DND-41 (cell line): ENCODE results near the gene EIPR1.

Experiments used
- ATAC-seq: fragments of 200-7000 bp; cut with Tn5 transposase; 3 replicates; pipeline ENCODE4 v1.9.1; 2021; ENCODE audit warnings: low read depth; ENCODE audit not compliant: insufficient read depth
- DNase-seq: peaks from one replicate; pipeline ENCODE4 v3.0.0-alpha.2; 2020
- H2AFZ ChIP-seq: 2 replicates; pipeline ENCODE4 v1.6.0; 2012; ENCODE audit warnings: low read depth, low read length
- H3K27ac ChIP-seq: 2 replicates; pipeline ENCODE4 v1.5.1; 2012; ENCODE audit warnings: low read length, inconsistent platforms
- H3K27me3 ChIP-seq: fragments of 200-600 bp; sonication (generic); 2 replicates; pipeline ENCODE4 v1.6.0; 2012; ENCODE audit warnings: low read length, mild to moderate bottlenecking, inconsistent platforms; ENCODE audit not compliant: insufficient read depth, poor library complexity
- H3K36me3 ChIP-seq: 2 replicates; pipeline ENCODE4 v1.5.1; 2012; ENCODE audit warnings: low read length, inconsistent platforms; ENCODE audit not compliant: insufficient read depth
- H3K4me1 ChIP-seq: 2 replicates; pipeline ENCODE4 v1.5.1; 2012; ENCODE audit warnings: mild to moderate bottlenecking, low read length; ENCODE audit not compliant: insufficient read depth
- H3K4me2 ChIP-seq: 2 replicates; pipeline ENCODE4 v1.6.0; 2012; ENCODE audit warnings: mild to moderate bottlenecking, moderate library complexity, low read length, inconsistent platforms; ENCODE audit not compliant: insufficient read depth
- H3K4me3 ChIP-seq, 2 experiments: fragments of 200-600 bp in 1 of 2; shearing (Covaris generic) in 1 of 2; 2 replicates each; pipeline ENCODE4 v1.5.1; 2012 to 2016; ENCODE audit warnings: inconsistent platforms in 2 of 2, low read length in 2 of 2, mild to moderate bottlenecking in 2 of 2, low read depth in 1 of 2, moderate library complexity in 1 of 2
- H3K79me2 ChIP-seq: 2 replicates; pipeline ENCODE4 v1.6.0; 2012; ENCODE audit warnings: low read length, inconsistent platforms; ENCODE audit not compliant: insufficient read depth
- H3K9ac ChIP-seq: 2 replicates; pipeline ENCODE4 v1.6.0; 2012; ENCODE audit warnings: low read depth, mild to moderate bottlenecking, inconsistent platforms, low read length, moderate library complexity
- H3K9me3 ChIP-seq: 2 replicates; pipeline ENCODE4 v1.5.1; 2012; ENCODE audit warnings: low read length, moderate library complexity, mild to moderate bottlenecking, inconsistent platforms; ENCODE audit not compliant: insufficient read depth, severe bottlenecking
- H4K20me1 ChIP-seq: 2 replicates; pipeline ENCODE4 v1.6.0; 2012; ENCODE audit warnings: low read length; ENCODE audit not compliant: insufficient read depth
- EZH2 ChIP-seq: IDR thresholded peaks from 3 replicates; pipeline ENCODE4 v1.6.1; 2012; ENCODE audit warnings: borderline replicate concordance, low read depth, mild to moderate bottlenecking, moderate library complexity, low read length, inconsistent platforms; ENCODE audit not compliant: severe bottlenecking
- TF ChIP-seq, protein P1 (sequence below): IDR thresholded peaks from 2 replicates; pipeline ENCODE4 v1.5.1; 2012; ENCODE audit warnings: borderline replicate concordance, low read length, moderate library complexity, mild to moderate bottlenecking; ENCODE audit not compliant: poor library complexity, severe bottlenecking; ENCODE audit errors: extremely low read depth

The EIPR1 gene

DNA sequence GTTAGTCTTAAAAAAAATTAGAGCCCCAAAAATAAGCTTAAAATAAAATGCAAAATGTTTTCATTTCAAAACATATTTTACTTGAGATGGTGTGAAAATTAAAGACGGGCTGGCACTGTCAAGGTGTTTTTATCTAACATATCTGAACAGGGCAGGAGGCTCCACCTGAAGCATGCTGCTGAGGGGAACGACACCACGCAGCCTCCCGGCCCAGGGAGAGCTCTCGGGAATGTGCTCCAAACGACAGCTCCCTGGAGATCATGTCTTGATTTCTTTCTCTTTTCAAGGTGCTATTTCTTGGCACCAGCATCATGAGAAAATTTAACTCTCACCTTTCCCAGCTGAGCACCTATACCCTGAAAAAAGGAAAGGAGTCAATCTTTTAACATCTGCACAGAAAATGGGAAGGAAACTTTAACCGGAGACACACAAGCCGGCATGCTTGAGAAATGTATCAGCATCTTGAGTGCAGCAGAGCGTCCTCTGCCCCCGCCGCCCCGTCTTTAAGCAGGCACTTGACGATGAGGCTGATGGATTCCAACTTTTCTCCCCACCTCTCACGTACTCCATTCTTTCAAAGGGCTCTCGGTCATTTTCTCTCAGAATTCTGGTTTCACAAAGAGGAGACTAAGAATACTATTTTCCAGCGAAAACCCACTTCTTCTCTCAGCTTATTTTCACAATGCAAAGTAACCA is 56.6 kb downstream of the EIPR1 start:
- ATAC-seq: no peak
- Histone ChIP-seq H3K4me3 (no peak overlapping the region), H2AFZ (no peak overlapping the region), H3K4me1 (no peaks in the 10 kb centered on the region), H3K27ac (no peak overlapping the region), H3K9me3 (no peaks in the 10 kb centered on the region), H3K27me3 (no peaks in the 10 kb centered on the region), H3K9ac (no peak overlapping the region), H3K4me2 (no peak overlapping the region), H3K36me3 (no peaks in the 10 kb centered on the region), H4K20me1 (no peaks in the 10 kb centered on the region), H3K79me2 (no peaks in the 10 kb centered on the region)
- TF ChIP-seq, protein P1, sequence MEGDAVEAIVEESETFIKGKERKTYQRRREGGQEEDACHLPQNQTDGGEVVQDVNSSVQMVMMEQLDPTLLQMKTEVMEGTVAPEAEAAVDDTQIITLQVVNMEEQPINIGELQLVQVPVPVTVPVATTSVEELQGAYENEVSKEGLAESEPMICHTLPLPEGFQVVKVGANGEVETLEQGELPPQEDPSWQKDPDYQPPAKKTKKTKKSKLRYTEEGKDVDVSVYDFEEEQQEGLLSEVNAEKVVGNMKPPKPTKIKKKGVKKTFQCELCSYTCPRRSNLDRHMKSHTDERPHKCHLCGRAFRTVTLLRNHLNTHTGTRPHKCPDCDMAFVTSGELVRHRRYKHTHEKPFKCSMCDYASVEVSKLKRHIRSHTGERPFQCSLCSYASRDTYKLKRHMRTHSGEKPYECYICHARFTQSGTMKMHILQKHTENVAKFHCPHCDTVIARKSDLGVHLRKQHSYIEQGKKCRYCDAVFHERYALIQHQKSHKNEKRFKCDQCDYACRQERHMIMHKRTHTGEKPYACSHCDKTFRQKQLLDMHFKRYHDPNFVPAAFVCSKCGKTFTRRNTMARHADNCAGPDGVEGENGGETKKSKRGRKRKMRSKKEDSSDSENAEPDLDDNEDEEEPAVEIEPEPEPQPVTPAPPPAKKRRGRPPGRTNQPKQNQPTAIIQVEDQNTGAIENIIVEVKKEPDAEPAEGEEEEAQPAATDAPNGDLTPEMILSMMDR: no peak
- no peak for TF ChIP-seq EZH2
- DNase-seq: no peak

DNA sequence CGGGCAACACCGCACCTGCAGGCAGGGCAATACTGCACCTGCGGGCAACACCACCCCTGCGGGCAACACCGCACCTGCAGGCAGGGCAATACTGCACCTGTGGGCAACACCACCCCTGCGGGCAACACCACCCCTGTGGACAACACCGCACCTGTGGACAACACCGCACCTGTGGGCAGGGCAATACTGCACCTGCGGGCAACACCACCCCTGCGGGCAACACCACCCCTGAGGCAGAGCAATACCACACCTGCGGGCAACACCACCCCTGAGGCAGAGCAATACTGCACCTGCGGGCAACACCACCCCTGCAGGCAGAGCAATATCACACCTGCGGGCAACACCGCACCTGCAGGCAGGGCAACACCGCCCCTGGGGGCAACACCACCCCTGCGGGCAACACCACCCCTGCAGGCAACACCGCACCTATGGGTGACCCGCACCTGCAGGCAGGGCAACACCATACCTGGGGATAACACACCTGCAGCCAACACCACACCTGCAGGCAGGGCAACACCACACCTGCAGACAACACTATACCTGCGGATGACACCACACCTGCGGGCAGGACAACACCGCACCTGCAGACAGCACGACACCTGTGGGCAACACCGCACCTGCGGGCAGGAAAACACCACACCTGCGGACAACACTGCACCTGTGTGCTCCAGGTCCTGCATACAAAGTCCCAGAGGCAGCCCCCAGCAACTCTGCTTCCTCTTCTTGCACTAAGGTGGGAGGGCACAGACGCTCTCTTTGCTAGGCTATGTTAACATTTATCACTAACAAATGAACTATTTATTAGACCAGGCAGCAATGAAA is 57.7 kb downstream of the EIPR1 start:
- no peak overlapping the region for H3K4me2 ChIP-seq
- no peaks in the 10 kb centered on the region for H3K4me1 ChIP-seq
- no peak overlapping the region for H3K9ac ChIP-seq
- no peak for TF ChIP-seq EZH2
- TF ChIP-seq, protein P1: no peak
- no peak overlapping the region for H3K4me3 ChIP-seq
- no peaks in the 10 kb centered on the region for H3K79me2 ChIP-seq
- no peak overlapping the region for H2AFZ ChIP-seq
- no peaks in the 10 kb centered on the region for H3K36me3 ChIP-seq
- H3K9me3 ChIP-seq: no peaks in the 10 kb centered on the region
- ATAC-seq (no peak), DNase-seq (no peak)
- H3K27me3 ChIP-seq: no peaks in the 10 kb centered on the region
- no peak overlapping the region for H3K27ac ChIP-seq
- H4K20me1 ChIP-seq: no peaks in the 10 kb centered on the region

DNA sequence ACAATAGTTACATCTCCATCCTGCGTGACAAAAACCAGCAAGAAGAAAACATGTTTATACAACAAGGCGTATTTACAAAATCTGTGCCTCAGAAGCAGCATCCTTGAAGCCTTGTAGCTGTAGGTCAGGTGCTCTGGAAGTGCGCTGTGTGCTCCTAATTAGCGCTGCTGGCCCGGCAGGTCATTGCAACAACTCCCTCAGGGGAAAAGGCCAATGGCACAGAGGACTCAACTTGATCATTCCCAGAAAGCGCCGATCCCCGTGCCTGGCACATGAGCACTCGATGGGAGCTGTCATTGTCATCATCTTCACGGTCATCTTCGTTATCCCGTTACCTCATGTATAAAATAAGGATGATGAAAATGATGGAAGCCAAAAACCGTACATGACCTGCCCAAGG is 58.5 kb downstream of the EIPR1 start:
- Histone ChIP-seq H3K9ac (no peak overlapping the region), H3K27me3 (no peaks in the 10 kb centered on the region), H3K27ac (no peak overlapping the region), H3K4me2 (no peak overlapping the region), H3K9me3 (no peaks in the 10 kb centered on the region), H3K79me2 (no peaks in the 10 kb centered on the region), H4K20me1 (no peaks in the 10 kb centered on the region), H3K36me3 (no peaks in the 10 kb centered on the region), H3K4me1 (no peaks in the 10 kb centered on the region), H3K4me3 (no peak overlapping the region), H2AFZ (no peak overlapping the region)
- DNase-seq (no peak), ATAC-seq (no peak)
- TF ChIP-seq, protein P1: no peak
- TF ChIP-seq EZH2: no peak
